Dermis blood vessel endothelial cell (primary cell): ENCODE data around the gene CIPC. TPM values are rescaled to one million over a fixed set of nuclear protein-coding genes. Genes with fewer than 3 reads are reported as not detected.

Source experiments
- DNase-seq: peaks from one replicate; pipeline ENCODE4 v3.0.0; 2010
- total RNA-seq: library from RNA; depleted of rRNA; stranded (reverse); fragments of >200 nt; gene quantifications from 2 replicates; pipeline ENCODE4 v1.2.3, GENCODE V29; 2014

Gene CIPC
- total RNA-seq, 1 donor from 2014 or later: 14.1 TPM

DNA sequence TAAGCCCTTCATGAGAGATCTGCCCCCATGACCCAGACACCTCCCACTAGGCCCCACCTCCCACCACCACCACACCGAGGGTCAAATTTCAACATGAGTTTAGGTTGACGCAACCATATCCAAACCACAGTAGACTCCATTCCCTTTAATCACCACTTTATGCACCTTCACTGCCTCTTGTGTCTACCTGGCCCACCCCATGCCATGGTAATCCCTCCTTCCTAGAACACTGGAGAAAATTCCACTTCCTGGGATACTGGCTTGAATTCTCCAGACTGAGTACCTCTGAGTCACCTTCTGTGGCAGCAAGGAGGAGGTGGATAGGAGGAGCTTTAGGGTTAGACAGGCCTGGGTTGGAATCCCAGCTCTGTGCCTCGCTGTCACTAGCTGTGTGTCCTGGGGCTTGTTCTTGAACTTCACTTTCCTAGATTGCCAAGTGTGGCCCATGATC lies 26.1 kb upstream of the CIPC start:
- DNase-seq: no peak

- no peak for DNase-seq
Observed at GRCh38 chr14:77074969-77075368, 23.1 kb upstream of the CIPC start.

GRCh38 chr14:77076113-77076631 lies 21.9 kb upstream of the CIPC start:
- DNase-seq: peak; percentile 80

DNA sequence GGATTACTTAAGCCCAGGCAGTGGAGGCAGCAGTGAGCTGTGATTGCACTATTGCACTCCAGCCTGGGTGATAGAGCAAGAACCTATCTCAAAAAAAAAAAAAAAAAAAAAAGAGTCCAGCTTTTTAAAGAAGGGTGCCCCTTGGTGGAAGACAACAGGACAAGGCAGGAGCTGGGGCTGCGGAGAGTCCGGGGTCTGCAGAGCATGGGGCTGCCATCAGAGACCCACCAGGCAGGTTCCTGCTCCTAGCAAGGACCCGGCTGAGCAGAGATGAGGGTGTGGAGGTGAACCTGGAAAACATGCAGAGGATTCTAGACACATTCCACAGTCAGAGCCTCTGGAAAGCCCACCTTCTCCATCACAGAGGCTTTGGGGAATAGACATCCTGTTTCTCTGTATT lies 21.0 kb upstream of the CIPC start:
- no peak for DNase-seq

GRCh38 chr14:77082356-77082755 lies 15.7 kb upstream of the CIPC start:
- no peak for DNase-seq

- no peak for DNase-seq
Observed at GRCh38 chr14:77083082-77083481, 15.0 kb upstream of the CIPC start.

GRCh38 chr14:77084985-77085384 lies 13.1 kb upstream of the CIPC start:
- no peak for DNase-seq

GRCh38 chr14:77085538-77085937 lies 12.5 kb upstream of the CIPC start:
- DNase-seq: no peak

GRCh38 chr14:77086017-77086727 lies 11.9 kb upstream of the CIPC start:
- peak; percentile 28 for DNase-seq

GRCh38 chr14:77086951-77087350 lies 11.1 kb upstream of the CIPC start:
- DNase-seq: no peak

GRCh38 chr14:77087631-77088030 lies 10.4 kb upstream of the CIPC start:
- no peak for DNase-seq

DNA sequence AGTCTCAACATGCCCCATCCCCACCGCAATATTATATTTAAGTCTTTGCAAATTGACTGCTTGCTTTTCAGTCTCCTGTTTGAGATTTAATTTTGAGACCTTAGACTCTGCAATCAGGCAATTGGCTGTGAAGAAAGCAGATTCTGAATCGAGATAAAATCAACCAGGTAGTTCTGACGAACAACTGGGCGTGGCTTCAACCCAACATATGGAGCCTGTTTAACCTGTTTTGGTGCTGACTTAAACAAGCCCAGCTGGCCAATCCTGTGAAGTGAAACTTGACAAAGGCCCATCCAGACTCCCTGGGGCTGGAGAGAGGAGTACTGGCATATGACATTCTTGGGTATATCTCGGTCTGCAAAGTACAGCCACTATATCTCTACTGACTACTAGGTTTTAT lies 9.8 kb upstream of the CIPC start:
- no peak for DNase-seq

- DNase-seq: no peak
Observed at GRCh38 chr14:77088645-77089044, 9.4 kb upstream of the CIPC start.

GRCh38 chr14:77091518-77091917 lies 6.5 kb upstream of the CIPC start:
- no peak for DNase-seq

- no peak for DNase-seq
Observed at GRCh38 chr14:77092676-77093075, 5.4 kb upstream of the CIPC start.

- DNase-seq: peak; percentile 92
Observed at GRCh38 chr14:77094672-77095284, 3.3 kb upstream of the CIPC start.

DNA sequence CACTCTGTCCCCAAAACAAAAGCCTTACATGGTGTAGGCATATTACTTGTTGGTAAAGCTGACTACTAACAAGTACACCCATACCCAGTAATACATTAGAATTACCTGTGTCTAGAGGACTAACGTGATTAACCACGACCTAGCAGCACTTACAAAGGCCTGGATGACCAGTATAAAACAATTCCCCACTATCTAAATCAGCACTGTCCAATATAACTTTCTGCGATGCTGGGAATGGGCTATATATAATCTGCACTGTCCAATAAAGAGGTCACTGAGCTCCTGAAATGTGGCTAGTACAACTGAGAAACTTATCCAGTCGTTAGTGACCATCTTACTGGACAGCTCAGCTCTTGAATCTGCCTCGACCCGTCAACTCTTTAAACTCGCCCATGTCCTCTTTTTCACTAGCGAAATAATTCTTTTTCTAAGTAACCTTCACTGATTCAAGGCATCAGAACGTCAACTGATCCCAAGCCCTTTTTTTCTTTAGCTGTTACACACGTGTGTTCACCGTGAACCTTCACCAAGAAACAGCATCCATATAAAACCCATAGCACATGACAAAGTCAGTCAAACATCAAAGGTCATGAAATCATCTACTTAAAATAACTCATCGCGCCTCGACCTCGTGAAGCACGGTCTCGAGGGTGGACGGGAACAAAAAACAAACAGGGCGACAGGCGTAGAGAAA lies 905 bp upstream of the CIPC start:
- DNase-seq: peak; percentile 60

- peak; percentile 41 for DNase-seq
Observed at GRCh38 chr14:77098529-77099353, 683 bp downstream of the CIPC start.

- peak; percentile 65 for DNase-seq
Observed at GRCh38 chr14:77099425-77100167, 1.5 kb downstream of the CIPC start.

DNA sequence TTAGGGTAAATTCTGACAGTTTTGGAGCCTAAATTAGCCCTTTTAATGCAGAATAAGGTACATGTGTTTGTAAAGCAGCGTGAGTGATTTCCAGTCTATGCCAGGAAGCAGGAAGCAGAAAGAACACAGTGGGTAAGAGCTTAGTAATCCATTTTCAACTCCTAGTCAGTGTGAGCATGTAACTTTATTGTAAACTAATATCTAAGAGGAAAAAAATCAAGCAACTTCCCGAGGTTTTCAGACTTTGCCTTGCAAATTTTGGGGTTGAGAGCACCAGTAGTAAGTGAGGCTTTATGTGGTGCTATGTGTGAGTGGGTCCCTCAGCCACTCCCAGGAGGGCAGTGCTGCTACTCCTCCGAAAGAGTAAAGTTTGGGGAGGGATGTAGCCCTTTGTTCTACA lies 2.9 kb downstream of the CIPC start:
- DNase-seq: peak; percentile 53

- no peak for DNase-seq
Observed at GRCh38 chr14:77102154-77102553, 4.1 kb downstream of the CIPC start.

DNA sequence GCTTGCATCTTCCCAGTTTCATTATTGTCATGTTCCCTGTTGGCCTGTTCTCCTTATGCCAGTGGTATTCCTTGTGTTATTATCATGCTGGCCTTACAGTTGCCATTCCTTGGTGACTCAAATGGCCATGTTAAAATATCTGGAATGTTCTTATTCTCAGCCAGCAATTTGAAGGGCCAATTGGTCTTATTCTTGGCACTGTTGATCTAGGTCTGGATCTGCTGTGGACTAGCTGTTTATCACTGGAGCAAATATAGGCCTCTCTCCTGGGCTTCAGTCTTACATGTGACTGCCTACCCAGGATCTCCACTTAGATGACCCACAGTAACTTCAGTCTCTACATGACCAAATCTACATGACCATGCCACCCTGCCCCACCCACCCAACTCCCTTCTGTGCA lies 5.4 kb downstream of the CIPC start:
- DNase-seq: no peak
